Fibroblast of pulmonary artery (primary cell): ENCODE measurements around the gene CDAN1.

Source experiments
- DNase-seq: peaks from one replicate; pipeline ENCODE4 v3.0.0-alpha.2; 2010; ENCODE audit warnings: low read depth
- H3K4me3 ChIP-seq: replicated peaks from 2 replicates; pipeline ENCODE4 v1.5.1; 2011; ENCODE audit warnings: low read depth, mild to moderate bottlenecking, control low read depth, low read length, moderate library complexity
- CTCF ChIP-seq: IDR thresholded peaks from 2 replicates; pipeline ENCODE4 v1.5.1; 2011; ENCODE audit warnings: mild to moderate bottlenecking, control low read depth, low read length, inconsistent platforms; ENCODE audit errors: missing control alignments

Gene CDAN1

GRCh38 chr15:42694398-42694797, 42.5 kb downstream of the CDAN1 start:
- no peak for DNase-seq
- TF ChIP-seq CTCF: no peak
- H3K4me3 ChIP-seq: no peak overlapping the region

GRCh38 chr15:42693942-42694341, 43.0 kb downstream of the CDAN1 start:
- TF ChIP-seq CTCF: no peak
- DNase-seq: no peak
- H3K4me3 ChIP-seq: no peak overlapping the region

- H3K4me3 ChIP-seq: no peak overlapping the region
- DNase-seq: no peak
- TF ChIP-seq CTCF: no peak
These were observed 43.4 kb downstream of the CDAN1 start for GRCh38 chr15:42693496-42693895.

- DNase-seq: no peak
- H3K4me3 ChIP-seq: no peak overlapping the region
- no peak for TF ChIP-seq CTCF
These were observed 43.9 kb downstream of the CDAN1 start for GRCh38 chr15:42692997-42693396.

- H3K4me3 ChIP-seq: no peak overlapping the region
- DNase-seq: no peak
- no peak for TF ChIP-seq CTCF
These were observed 44.4 kb downstream of the CDAN1 start for GRCh38 chr15:42692536-42692935.

- H3K4me3 ChIP-seq: no peak overlapping the region
- no peak for DNase-seq
- no peak for TF ChIP-seq CTCF
These were observed 45.2 kb downstream of the CDAN1 start for GRCh38 chr15:42691770-42692169.

- no peak for DNase-seq
- no peak for TF ChIP-seq CTCF
- H3K4me3 ChIP-seq: no peak overlapping the region
These were observed 45.6 kb downstream of the CDAN1 start for GRCh38 chr15:42691308-42691707.
